Muscle of back (tissue), 11 donors: ENCODE measurements around the gene BDH2. TPM values are rescaled to one million over a fixed set of nuclear protein-coding genes. Genes with fewer than 3 reads are reported as not detected.

ENCODE experiments used
- DNase-seq, 3 donors: peaks; one replicate each; pipeline versions ENCODE4 v3.0.0 to v3.0.0-alpha.2; 2013
- polyA plus RNA-seq, 10 donors: library from polyadenylated mRNA; unstranded; fragments of 120-200 nt; gene quantifications; one replicate each; pipeline ENCODE4 v1.2.1, GENCODE V29; 2013; ENCODE audit not compliant: insufficient read length in 10 of 10

Gene BDH2
- polyA plus RNA-seq, 10 donors: 34.0 to 54.5 (median 39.9) TPM

DNA sequence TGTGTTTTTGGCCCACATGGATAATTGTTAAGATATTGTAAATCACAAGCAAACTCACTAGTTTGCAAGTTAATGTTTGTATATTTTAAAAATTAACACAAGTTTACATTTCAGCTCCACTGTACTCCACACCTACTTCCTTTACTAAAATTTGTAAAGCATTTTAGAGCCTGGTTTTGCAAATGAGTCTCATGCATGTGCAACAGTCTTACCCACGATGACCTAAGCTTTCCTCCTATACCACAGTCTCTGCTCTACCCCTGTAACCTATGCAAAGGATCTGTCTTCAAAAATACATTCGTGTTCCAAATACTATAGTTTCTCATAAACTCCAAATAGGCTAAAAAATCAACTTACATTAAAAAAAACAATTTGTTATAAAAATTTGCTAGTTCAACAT is 10.2 kb downstream of the BDH2 start:
- DNase-seq: no peak

DNA sequence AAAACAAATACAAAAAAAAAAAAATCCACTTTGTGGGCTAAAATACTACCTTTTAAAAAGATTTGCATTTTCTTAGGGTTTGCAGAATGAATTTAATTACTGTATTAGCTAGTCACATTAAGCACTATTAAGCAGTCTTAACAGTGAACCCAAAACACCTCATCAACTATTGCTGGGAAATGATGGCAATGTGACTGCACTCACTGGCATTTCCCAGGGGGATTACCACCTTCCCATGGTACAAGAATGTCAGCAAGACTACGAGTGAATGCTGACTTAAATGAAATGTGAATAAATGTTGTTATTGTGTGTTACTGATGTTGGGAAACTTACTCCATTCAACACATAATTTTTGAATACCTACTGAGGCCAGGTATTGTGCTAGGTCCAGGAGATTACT is 13.1 kb downstream of the BDH2 start:
- DNase-seq: no peak

- no peak for DNase-seq
Measured at GRCh38 chr4:103085555-103086196, 14.0 kb downstream of the BDH2 start.

DNA sequence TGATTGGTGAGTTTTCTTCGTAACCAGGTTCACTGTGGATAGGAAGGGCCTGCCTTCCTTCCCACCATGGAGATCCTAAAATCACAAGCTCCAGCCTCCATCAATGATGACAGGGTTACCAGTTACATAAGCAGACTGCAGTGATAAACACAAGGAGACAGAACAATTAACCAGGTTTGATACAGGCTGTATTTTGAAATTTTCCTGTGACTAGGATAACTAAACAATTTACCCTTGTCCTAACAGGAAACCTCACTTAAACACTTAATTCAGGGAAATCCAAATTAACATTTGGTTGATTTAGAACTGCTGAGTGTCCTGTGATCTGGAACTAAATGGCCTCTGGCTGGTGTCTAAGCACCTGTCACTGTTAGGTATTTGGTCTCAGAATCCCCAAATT is 20.0 kb downstream of the BDH2 start:
- no peak for DNase-seq

DNA sequence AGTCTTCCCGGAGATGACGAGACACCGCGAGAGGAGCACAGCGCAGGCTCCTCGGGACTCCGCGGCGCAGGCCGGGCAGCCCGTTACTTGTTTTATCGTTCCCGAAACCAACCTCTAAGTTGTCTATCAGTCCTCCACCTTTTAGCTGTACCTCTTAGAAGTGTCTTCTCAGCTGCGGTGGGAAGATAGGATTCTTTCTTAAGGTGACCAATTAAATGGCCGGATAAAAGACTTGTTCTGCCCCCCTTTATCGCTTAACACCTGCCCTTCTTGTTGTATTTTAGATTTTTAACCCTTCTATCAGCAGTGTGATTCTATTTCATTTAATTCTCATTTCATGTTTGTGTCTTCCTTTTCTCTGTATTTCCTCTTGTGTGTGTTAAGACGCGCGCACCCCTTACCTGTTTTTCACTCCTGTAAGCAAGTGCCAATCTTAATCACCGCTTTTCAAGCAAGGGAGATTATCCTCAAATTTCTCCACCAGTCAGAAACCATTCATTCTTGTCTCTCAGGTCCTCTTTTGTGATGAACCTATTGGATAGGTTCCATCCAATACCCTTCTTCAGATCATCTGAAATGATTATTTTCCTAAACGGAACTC is 22.8 kb downstream of the BDH2 start, which contains the start of gene SLC9B2:
TSS of gene SLC9B2 (minus strand) at position 15 of the 601 bp plus-strand sequence. CDS start 9,211 bp downstream, outside the sequence.
- peak in 1 of 3 donors; percentile 2 for DNase-seq

DNA sequence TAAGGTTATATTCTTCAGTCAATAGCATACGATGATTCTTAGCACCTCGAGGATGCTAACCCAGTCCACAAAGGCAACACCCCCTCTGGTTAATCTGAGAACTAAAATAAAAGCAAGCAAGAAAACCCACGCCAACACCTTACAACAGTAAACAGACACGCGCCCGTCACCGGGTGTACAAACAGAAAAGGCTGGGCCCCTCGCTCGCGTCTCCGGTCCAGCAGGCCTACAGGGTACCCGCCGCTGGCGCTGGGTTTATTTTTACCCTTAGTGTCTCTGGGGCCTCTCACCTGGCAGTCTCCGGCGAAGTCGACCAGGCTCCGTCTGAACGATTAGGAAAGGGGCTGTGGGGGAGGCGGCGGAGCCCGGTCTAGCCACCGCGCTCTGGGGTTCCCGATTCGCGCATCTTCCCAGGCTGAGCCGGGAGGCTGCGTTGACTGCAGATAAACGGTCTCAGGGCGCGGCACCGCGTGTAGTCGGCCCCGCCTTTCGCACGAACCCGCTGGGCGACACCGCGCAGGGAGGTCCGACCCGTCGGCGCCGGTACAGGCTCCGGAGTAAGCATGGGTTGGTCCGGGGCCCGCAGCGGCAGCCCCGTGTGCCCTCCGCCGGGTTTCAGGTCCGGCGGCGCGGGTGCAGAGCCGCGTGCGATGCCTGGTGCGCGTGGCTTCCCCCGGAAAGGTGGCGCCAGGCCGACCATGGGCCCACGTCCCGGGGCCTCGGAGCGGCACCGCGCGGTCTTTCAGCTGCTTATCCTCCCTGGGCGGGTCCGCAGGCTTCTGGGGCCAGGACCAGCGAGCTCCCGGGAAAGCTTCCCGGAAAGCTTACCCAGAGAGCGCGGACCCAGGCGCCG is 23.5 kb downstream of the BDH2 start:
- DNase-seq: peak; percentile 64 to 93 (median 82)

GRCh38 chr4:103075435-103075893 is 24.2 kb downstream of the BDH2 start:
- DNase-seq: no peak

DNA sequence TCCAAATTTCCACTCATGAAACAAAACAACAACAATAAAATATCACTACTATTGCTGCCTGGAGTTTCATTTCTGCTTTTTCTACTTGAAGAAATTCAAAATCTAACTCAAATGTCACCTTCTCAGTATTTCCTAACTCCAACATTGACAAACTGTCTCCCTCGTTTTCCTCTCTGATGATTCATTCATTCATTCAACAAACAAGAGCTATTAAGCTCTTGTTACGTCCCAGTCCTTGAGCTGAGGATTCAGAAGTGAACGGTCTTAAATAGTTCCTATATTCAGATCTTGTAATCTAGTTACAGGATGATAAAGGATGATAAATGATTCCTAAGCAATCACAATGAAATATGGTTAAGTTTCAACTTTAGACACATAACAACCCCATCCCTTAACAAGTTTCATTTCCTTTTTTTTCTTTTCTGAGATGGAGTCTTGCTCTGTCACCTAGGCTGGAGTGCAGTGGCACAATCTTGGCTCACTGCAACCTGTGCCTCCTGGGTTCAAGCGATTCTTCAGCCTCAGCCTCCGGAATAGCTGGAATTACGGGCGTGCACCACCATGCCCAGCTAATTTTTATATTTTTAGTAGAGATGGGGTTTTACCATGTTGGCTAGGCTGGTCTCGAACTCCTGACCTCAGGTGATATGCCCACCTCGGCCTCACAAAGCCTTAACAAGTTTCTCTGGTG is 24.7 kb downstream of the BDH2 start:
- DNase-seq: no peak

GRCh38 chr4:103073792-103074438 is 25.7 kb downstream of the BDH2 start:
- no peak for DNase-seq

DNA sequence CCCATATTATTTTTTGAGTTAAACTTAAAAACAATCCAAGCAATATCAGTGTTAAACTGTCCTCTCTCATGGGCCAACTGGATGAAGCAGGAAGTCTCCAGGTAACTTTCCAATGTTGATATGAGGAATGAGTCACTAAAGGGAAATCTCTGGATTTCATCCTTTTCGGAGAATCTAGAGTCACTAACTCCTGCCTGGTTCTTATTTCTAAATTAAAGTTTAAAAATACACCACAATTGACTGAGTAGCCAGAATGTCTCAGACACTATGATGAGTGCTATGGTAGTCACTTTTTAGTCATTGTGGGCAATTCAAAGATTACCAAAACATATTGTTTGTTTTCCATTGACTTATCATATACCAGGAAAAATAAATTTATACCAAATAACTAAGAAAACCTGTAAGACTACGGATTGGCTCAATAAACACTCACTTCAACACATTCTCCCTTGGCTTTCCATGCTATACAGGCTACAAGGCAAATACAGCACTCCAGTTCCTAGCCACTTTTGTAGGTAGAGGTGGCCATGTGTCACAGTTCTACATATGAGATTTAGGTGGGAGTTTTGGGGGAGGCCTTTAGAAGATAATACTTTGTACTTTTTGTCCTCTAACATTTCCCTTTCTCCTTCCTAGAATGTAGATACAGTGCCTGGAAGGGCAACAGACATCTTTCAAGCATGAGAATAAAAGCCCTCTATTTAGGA is 31.6 kb downstream of the BDH2 start:
- DNase-seq: no peak

- DNase-seq: no peak
Measured at GRCh38 chr4:103060453-103061148, 39.0 kb downstream of the BDH2 start.

GRCh38 chr4:103054030-103054429 is 45.6 kb downstream of the BDH2 start:
- no peak for DNase-seq

DNA sequence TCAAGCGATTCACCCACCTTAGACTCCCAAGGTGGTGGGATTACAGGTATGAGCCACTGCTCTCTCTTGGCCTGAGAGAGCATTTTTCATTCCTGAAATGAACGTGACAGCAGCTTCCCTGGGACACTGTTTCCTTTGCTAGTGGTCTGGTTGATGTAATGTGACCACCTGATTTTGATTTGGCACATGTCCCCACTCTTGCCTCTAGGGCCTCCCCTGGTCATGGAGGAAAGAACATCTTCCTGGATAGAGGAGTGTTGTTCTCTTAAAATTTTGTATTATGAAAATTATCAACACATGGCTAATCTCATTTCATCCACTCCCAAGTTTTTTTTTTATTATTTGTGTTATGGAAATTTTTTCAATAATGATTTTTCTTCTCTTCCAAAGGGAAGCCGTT is 46.9 kb downstream of the BDH2 start:
- no peak for DNase-seq

- DNase-seq: no peak
Measured at GRCh38 chr4:103052145-103052544, 47.5 kb downstream of the BDH2 start.

DNA sequence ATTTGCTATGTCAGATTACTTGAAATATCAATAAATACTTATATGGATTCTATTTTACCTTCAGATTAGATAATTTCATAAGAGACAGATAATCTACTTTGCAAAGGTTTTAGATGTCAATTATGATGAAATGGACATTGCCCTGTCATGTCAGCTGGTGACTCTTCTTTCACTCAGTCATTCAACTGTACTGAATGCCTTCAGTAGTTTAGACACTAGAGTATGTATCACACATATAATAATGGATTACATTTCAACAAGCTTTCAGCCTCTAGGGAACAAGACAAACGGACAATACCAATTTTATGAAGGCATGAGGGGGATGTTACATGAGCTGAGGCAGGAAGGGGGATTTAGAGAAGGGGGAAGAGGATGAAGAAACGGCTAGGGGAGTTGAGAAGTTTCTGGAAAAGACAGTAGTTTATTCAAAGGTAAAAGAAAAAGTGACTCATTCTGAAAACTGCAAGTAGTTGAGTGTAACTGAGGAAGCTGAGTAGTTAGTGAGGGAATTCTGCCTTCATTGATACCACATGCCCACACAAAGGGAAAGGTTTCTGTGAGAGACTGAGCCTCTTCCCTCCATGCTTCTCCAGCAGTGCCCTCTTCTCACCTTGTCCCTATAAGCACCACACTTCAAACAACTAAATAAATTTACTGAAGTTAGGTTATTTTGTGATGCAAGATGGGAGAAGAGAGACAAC is 48.7 kb downstream of the BDH2 start:
- DNase-seq: no peak

DNA sequence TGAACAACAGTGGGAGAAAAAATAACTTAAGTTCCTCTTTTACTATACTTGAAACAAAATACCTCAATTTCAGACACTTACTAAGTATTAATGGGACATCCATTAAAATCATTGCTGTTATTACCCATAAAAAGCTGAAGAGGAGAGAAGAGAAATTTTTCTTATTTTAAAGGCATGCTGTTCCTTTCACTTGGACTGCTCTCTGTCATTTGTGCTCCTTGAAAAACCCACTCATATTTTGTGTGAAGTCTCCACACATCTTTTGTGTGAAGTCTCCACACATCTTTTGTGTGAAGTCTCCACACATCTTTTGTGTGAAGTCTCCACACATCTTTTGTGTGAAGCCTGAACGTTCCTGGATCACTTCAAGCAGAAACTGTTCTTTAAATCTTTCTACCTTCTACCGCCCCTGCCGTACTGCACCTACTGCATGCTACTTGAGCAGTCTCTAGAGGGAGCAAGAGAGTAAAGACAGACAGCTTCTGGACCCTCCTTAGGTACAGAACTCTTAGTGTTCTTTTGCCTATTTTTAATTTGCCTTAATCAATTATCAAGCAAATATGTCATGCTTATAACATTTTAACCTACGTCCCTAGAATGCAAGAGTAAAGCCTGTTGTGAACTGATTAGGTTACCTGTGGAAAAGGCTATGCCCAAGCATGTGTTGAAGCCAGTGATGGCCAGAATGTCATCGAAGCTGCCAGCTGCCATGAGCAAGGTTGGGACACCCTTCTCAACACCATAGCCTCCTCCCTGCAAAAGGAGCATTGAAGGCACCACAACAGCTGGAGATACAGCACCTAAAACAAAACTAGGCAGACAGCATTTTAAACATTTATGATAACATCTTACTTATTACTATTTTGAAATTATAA is 53.0 kb downstream of the BDH2 start:
- DNase-seq: peak; percentile 17 to 42 (median 25)

- no peak for DNase-seq
Measured at GRCh38 chr4:103044183-103044582, 55.5 kb downstream of the BDH2 start.

DNA sequence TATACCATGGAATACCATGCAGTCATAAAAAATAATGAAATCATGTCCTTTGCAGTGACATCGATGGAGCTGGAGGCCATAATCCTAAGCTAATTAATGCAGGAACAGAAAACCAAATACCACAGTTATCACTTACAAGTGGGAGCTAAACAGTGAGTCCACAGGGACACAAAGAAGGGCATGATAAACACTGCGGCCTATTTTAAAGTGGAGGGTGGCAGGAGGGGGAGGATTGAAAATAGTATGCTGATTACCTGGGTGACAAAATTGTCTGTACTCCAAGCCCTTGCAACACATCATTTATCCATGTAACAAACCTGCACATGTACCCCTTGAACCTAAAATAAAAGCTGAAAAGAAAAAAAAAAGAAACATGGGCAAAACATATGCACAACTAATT is 63.5 kb downstream of the BDH2 start:
- DNase-seq: no peak

- no peak for DNase-seq
Measured at GRCh38 chr4:103032574-103032973, 67.1 kb downstream of the BDH2 start.
